Natural killer cell (primary cell): Measurements from ENCODE around the gene PPM1L. TPM values are rescaled to one million over a fixed set of nuclear protein-coding genes. Genes with fewer than 3 reads are reported as not detected.

ENCODE experiments used
- ATAC-seq, 3 donors: fragments of 150-1000 bp in 2 of 3; fragments of 200-7000 bp in 1 of 3; cut with Tn5 transposase; 1 replicate in 1 of 3; 2 replicates in 2 of 3; pipeline ENCODE4 v1.10.0; 2021; ENCODE audit warnings: mild to moderate bottlenecking in 2 of 3, moderate library complexity in 2 of 3
- DNase-seq, 2 donors: peaks; one replicate each; pipeline versions ENCODE4 v3.0.0 to v3.0.0-alpha.2; 2013 to 2021; ENCODE audit warnings: mixed read lengths in 1 of 2
- H3K27ac ChIP-seq: one replicate; pipeline ENCODE4 v1.5.1; 2013; ENCODE audit warnings: mild to moderate bottlenecking, low read length
- H3K27me3 ChIP-seq: one replicate; pipeline ENCODE4 v1.6.1; 2013; ENCODE audit warnings: low read length; ENCODE audit not compliant: control insufficient read depth, insufficient read depth
- H3K36me3 ChIP-seq: one replicate; pipeline ENCODE4 v1.6.1; 2013; ENCODE audit warnings: low read length; ENCODE audit not compliant: control insufficient read depth, insufficient read depth
- H3K4me1 ChIP-seq: one replicate; pipeline ENCODE4 v1.6.1; 2013; ENCODE audit warnings: low read length; ENCODE audit not compliant: control insufficient read depth, insufficient read depth
- H3K4me3 ChIP-seq: one replicate; pipeline ENCODE4 v1.5.1; 2013; ENCODE audit warnings: low read length
- H3K9me3 ChIP-seq: one replicate; pipeline ENCODE4 v1.6.1; 2013; ENCODE audit warnings: low read length; ENCODE audit not compliant: control insufficient read depth, insufficient read depth
- H3K27ac Mint-ChIP-seq, 2 donors: one replicate each; pipeline ENCODE4 v1.8.0; 2022; ENCODE audit warnings: mild to moderate bottlenecking in 2 of 2, mixed read lengths in 2 of 2, moderate library complexity in 1 of 2
- H3K27me3 Mint-ChIP-seq, 2 donors: one replicate each; pipeline ENCODE4 v1.8.0; 2022; ENCODE audit warnings: low read depth in 2 of 2, mixed read lengths in 2 of 2
- H3K36me3 Mint-ChIP-seq: one replicate; pipeline ENCODE4 v1.8.0; 2022; ENCODE audit warnings: mixed read lengths
- H3K4me1 Mint-ChIP-seq, 2 donors: one replicate each; pipeline ENCODE4 v1.8.0; 2022; ENCODE audit warnings: mixed read lengths in 2 of 2
- H3K4me3 Mint-ChIP-seq: one replicate; pipeline ENCODE4 v1.8.0; 2022; ENCODE audit warnings: mild to moderate bottlenecking, moderate library complexity, mixed read lengths
- H3K9me3 Mint-ChIP-seq, 2 donors: one replicate each; pipeline ENCODE4 v1.8.0; 2022; ENCODE audit warnings: mixed read lengths in 2 of 2
- WGBS: methylation state at CpG from one replicate; pipeline ENCODE4 v1.1.7; 2013; ENCODE audit warnings: missing lambda C conversion rate; ENCODE audit not compliant: insufficient coverage; 5-methylcytosine and 5-hydroxymethylcytosine counted together
- intact Hi-C: fragments of 100-400 bp; cut with micrococcal nuclease; formaldehyde crosslinking; loops from one replicate; pipeline ENCODE4 v1.14.2; 2022
- total RNA-seq, 4 donors: library from RNA; stranded (reverse); fragments of 120-200 nt in 1 of 4; gene quantifications; one replicate each; pipeline versions ENCODE4 v1.2.3 to v1.2.4, GENCODE V29; 2013 to 2022
- TF ChIP-seq, protein P1 (sequence below): fragments of 200-600 bp; IDR thresholded peaks from one replicate; pipeline ENCODE4 v1.8.0; 2022; ENCODE audit warnings: antibody characterized with exemption

PPM1L gene
- total RNA-seq, 3 donors from 2014 or later (not counting 1 experiment from before 2014, with no cell fraction given), result 52.6 to 73.2 (median 52.9) TPM

DNA sequence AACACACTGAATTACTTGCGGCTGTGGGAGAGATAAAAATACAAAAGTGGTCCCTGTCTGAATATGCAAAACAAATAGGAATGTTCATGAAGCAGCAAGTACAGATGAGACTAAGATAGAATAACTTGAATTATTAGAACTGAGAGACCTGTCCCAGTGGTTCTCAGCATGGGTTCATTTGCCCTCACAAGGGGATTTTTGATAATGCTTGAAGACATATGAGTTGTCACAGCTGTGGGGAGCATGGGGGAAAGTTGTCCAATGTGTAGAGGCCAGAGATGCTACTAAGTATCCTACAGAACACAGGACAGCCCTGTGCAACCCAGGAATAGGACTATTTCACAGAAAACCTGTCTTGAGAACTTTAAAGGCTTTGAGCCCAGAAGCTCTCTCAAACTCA is 22.4 kb downstream of the PPM1L start:
- H3K9me3 Mint-ChIP-seq, result no peaks in the 10 kb centered on the region
- WGBS, result 89% methylated on average over 1 of the region's 1 CpG
- ATAC-seq (peak in 1 of 3 donors; percentile 30), DNase-seq (no peak)
- TF ChIP-seq, protein P1, sequence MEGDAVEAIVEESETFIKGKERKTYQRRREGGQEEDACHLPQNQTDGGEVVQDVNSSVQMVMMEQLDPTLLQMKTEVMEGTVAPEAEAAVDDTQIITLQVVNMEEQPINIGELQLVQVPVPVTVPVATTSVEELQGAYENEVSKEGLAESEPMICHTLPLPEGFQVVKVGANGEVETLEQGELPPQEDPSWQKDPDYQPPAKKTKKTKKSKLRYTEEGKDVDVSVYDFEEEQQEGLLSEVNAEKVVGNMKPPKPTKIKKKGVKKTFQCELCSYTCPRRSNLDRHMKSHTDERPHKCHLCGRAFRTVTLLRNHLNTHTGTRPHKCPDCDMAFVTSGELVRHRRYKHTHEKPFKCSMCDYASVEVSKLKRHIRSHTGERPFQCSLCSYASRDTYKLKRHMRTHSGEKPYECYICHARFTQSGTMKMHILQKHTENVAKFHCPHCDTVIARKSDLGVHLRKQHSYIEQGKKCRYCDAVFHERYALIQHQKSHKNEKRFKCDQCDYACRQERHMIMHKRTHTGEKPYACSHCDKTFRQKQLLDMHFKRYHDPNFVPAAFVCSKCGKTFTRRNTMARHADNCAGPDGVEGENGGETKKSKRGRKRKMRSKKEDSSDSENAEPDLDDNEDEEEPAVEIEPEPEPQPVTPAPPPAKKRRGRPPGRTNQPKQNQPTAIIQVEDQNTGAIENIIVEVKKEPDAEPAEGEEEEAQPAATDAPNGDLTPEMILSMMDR, result no peak
- peak overlapping the region; percentile 43 to 73 for H3K27ac Mint-ChIP-seq
- no peaks in the 10 kb centered on the region for H3K36me3 Mint-ChIP-seq
- H3K27ac ChIP-seq, result no peak overlapping the region
- peaks cover 61 to 62% of the 10 kb centered on the region in 2 donors for H3K4me1 Mint-ChIP-seq
- H3K4me3 Mint-ChIP-seq, result no peak overlapping the region
- H3K27me3 ChIP-seq, result no peaks in the 10 kb centered on the region
- H3K4me1 ChIP-seq, result peaks cover 11% of the 10 kb centered on the region
- H3K4me3 ChIP-seq, result no peak overlapping the region
- no peaks in the 10 kb centered on the region for H3K36me3 ChIP-seq
- no peaks in the 10 kb centered on the region for H3K9me3 ChIP-seq
- no peaks in the 10 kb centered on the region for H3K27me3 Mint-ChIP-seq
- intact Hi-C loops, result no loop called here

DNA sequence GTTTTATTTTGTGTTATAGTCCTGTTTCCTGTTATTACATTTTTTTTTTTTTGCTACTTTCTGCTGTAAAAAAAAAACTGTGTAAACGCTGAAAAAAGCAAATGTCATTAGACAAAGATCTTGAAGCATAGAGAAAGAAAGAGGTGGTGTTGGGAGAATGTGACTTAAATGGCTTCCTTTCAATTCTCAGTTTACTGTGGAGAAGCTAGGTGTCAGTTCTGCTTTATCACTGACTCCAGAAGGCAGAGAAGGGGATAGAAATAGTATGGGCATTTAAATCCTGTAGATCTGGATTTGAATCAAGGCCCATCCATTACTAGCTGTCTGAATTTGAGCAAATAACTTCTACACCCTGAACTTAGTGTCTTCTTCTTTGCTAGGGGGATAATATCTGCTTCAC is 23.0 kb downstream of the PPM1L start:
- no peaks in the 10 kb centered on the region for H3K36me3 Mint-ChIP-seq
- H3K9me3 ChIP-seq, result no peaks in the 10 kb centered on the region
- no peak overlapping the region for H3K4me3 ChIP-seq
- no peaks in the 10 kb centered on the region for H3K27me3 ChIP-seq
- peak overlapping the region; percentile 43 to 73 for H3K27ac Mint-ChIP-seq
- DNase-seq (no peak), ATAC-seq (no peak)
- intact Hi-C loops, result no loop called here
- TF ChIP-seq, protein P1, result no peak
- peaks cover 11% of the 10 kb centered on the region for H3K4me1 ChIP-seq
- WGBS, result 60% methylated on average over 1 of the region's 1 CpG
- H3K36me3 ChIP-seq, result no peaks in the 10 kb centered on the region
- peaks cover 57 to 61% of the 10 kb centered on the region in 2 donors for H3K4me1 Mint-ChIP-seq
- no peaks in the 10 kb centered on the region for H3K9me3 Mint-ChIP-seq
- H3K27ac ChIP-seq, result no peak overlapping the region
- peak overlapping the region; percentile 17 for H3K4me3 Mint-ChIP-seq
- H3K27me3 Mint-ChIP-seq, result no peaks in the 10 kb centered on the region

DNA sequence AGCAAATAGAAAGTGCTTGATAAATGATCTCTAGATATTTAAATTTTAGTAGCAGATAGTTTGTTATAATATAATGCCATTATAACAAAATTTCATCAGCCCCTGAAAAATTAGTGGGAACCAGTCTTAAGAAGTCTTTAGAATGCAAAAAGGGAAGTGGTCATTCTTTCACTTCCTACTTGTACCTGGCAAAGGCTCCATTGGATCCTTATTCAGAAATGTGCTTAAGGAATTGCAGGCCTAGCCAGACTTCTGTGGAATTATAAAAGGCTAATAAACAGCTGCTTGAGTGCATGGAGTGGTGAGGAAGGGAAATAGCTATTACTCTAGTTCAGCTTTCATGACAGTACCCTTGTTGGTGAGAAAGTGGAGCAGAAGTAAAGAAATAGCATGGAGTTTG is 24.2 kb downstream of the PPM1L start:
- H3K4me1 Mint-ChIP-seq, result peaks cover 60% of the 10 kb centered on the region in 2 donors
- no peak for DNase-seq
- no peaks in the 10 kb centered on the region for H3K27me3 Mint-ChIP-seq
- no peak overlapping the region for H3K4me3 ChIP-seq
- no peak for ATAC-seq
- no peaks in the 10 kb centered on the region for H3K9me3 Mint-ChIP-seq
- no peaks in the 10 kb centered on the region for H3K27me3 ChIP-seq
- no peaks in the 10 kb centered on the region for H3K9me3 ChIP-seq
- no peak overlapping the region for H3K4me3 Mint-ChIP-seq
- H3K36me3 ChIP-seq, result no peaks in the 10 kb centered on the region
- no peak overlapping the region for H3K27ac ChIP-seq
- peaks cover 11% of the 10 kb centered on the region for H3K4me1 ChIP-seq
- no peaks in the 10 kb centered on the region for H3K36me3 Mint-ChIP-seq
- intact Hi-C loops, result loop anchor here (10.0 kb wide), 1 partner anchor 55 kb away; no protein-coding TSS in a partner anchor
- H3K27ac Mint-ChIP-seq, result peak overlapping the region in 1 of 2 donors; percentile 73
- TF ChIP-seq, protein P1, result no peak

DNA sequence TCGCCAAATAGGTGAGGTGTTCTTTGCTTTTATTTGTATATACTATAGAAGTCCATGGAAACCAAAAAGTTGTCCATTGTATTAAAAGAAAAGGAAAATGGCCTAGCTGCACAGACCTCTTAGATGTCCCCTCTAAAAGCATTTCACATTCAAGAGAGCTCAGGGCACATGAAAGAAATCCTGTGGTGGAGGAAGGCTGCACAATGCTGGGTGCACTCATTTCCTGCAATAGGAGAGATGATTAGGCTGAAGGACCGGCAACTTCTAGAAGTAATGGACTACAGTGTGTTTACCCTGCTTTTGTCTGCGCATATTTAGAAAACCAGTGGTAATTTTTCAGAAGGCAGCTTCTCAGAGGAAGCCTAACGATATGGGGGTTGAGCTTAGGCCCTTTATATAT is 25.4 kb downstream of the PPM1L start:
- H3K27ac ChIP-seq, result no peak overlapping the region
- no peaks in the 10 kb centered on the region for H3K27me3 ChIP-seq
- H3K4me3 Mint-ChIP-seq, result peak overlapping the region; percentile 13
- H3K4me3 ChIP-seq, result no peak overlapping the region
- H3K9me3 ChIP-seq, result no peaks in the 10 kb centered on the region
- ATAC-seq (peak in 1 of 3 donors; percentile 19), DNase-seq (no peak)
- peaks cover 11% of the 10 kb centered on the region for H3K4me1 ChIP-seq
- peaks cover 0 to 2% of the 10 kb centered on the region in 2 donors for H3K9me3 Mint-ChIP-seq
- peaks cover 66 to 70% of the 10 kb centered on the region in 2 donors for H3K4me1 Mint-ChIP-seq
- H3K27ac Mint-ChIP-seq, result peak overlapping the region; percentile 73 to 77
- no peaks in the 10 kb centered on the region for H3K27me3 Mint-ChIP-seq
- whole genome bisulfite sequencing, result 73% methylated on average over 4 of the region's 4 CpGs
- TF ChIP-seq, protein P1, result no peak
- no peaks in the 10 kb centered on the region for H3K36me3 ChIP-seq
- intact Hi-C loops, result loop anchor here (10.0 kb wide), 1 partner anchor 53 kb away; no protein-coding TSS in a partner anchor
- H3K36me3 Mint-ChIP-seq, result no peaks in the 10 kb centered on the region
